Ishikawa (cell line): Measurements from ENCODE around the gene GNB3.
A peak's percentile ranks its signal among the peaks of the same experiment; 100 is the strongest.

Experiments used
- CEBPB ChIP-seq: IDR thresholded peaks from 2 replicates; pipeline ENCODE4 v1.6.1; 2012
- CREB1 ChIP-seq: IDR thresholded peaks from 2 replicates; pipeline ENCODE4 v1.6.1; 2012; ENCODE audit warnings: low read depth
- EP300 ChIP-seq: IDR thresholded peaks from 2 replicates; pipeline ENCODE4 v1.6.1; 2012; ENCODE audit warnings: borderline replicate concordance
- FOXM1 ChIP-seq: IDR thresholded peaks from 2 replicates; pipeline ENCODE4 v1.6.1; 2012; ENCODE audit warnings: low read depth, borderline replicate concordance
- NFIC ChIP-seq: IDR thresholded peaks from 2 replicates; pipeline ENCODE4 v1.6.1; 2012
- RAD21 ChIP-seq: IDR thresholded peaks from 2 replicates; pipeline ENCODE4 v1.6.1; 2012; ENCODE audit warnings: low read depth
- TAF1 ChIP-seq: IDR thresholded peaks from 2 replicates; pipeline ENCODE4 v1.6.1; 2012; ENCODE audit warnings: low read depth, mild to moderate bottlenecking
- TEAD4 ChIP-seq: IDR thresholded peaks from 2 replicates; pipeline ENCODE4 v1.6.1; 2012
- YY1 ChIP-seq: IDR thresholded peaks from 2 replicates; pipeline ENCODE4 v1.6.1; 2012; ENCODE audit warnings: low read depth
- TF ChIP-seq, protein P1 (sequence below): IDR thresholded peaks from 2 replicates; pipeline ENCODE4 v1.6.1; 2012
- TF ChIP-seq, protein P2 (sequence below): IDR thresholded peaks from 2 replicates; pipeline ENCODE4 v1.6.1; 2012; ENCODE audit warnings: low read depth, mild to moderate bottlenecking
- TF ChIP-seq, protein P3 (sequence below): IDR thresholded peaks from 2 replicates; pipeline ENCODE4 v1.6.1; 2012

DNA sequence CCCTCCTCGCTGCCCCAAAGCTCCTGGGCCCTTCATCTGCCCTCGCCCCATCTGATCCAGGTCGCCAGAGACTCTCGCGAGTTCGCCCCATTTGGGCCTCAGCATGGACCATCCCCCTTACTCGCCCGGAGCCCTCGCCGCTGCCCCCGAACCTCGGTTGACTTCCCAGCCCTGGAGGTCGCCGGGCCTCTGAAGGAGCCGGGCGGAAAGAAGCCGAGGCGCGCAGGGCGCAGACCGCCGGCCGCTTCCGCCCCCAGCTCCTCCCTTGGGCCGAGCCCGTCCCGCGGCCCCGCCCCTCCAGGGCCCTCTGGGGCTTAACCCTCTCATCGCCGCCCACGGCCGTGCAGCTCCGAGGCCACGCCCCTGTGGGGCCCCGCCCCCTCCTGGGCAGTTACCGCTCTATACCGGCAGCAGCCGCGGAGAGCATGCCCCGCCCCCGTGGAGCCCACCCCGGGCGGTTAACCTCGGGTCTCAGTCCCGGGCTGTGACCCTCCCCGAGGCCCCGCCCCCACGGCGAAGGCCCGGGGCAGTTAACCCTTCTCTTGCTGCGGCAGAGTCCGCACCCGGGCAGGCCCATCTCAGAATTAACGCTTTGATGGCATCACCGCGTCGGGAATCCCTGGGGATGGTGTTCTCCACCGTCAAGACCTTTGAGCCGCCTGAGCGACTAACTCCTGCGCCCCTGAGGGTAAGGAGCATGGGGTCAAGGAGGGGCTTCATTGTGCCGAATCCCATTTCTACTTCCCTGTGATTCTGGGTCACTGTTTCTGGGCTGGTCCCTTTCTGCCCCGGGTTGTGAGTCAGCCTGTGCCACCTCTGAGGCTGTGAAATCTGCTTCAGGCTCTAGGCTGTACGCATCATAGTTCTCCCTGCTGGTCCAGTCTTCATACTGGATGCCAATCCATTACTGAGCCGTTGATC lies 32.6 kb downstream of the GNB3 start, which contains the start of gene SPSB2:
- TF ChIP-seq TAF1: peak; percentile 81
- TF ChIP-seq, protein P1, sequence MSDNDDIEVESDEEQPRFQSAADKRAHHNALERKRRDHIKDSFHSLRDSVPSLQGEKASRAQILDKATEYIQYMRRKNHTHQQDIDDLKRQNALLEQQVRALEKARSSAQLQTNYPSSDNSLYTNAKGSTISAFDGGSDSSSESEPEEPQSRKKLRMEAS: no peak; the same call in 1 of the 2 replicates
- 0 out of 2 replicates have a peak, but pooled peaks have one; percentile 12 for TF ChIP-seq YY1
- TF ChIP-seq EP300: no peak
- TF ChIP-seq CREB1: no peak
- peak; percentile 17; the same call in 1 of the 2 replicates for TF ChIP-seq NFIC
- no peak for TF ChIP-seq FOXM1
- TF ChIP-seq RAD21: no peak
- TF ChIP-seq, protein P2, sequence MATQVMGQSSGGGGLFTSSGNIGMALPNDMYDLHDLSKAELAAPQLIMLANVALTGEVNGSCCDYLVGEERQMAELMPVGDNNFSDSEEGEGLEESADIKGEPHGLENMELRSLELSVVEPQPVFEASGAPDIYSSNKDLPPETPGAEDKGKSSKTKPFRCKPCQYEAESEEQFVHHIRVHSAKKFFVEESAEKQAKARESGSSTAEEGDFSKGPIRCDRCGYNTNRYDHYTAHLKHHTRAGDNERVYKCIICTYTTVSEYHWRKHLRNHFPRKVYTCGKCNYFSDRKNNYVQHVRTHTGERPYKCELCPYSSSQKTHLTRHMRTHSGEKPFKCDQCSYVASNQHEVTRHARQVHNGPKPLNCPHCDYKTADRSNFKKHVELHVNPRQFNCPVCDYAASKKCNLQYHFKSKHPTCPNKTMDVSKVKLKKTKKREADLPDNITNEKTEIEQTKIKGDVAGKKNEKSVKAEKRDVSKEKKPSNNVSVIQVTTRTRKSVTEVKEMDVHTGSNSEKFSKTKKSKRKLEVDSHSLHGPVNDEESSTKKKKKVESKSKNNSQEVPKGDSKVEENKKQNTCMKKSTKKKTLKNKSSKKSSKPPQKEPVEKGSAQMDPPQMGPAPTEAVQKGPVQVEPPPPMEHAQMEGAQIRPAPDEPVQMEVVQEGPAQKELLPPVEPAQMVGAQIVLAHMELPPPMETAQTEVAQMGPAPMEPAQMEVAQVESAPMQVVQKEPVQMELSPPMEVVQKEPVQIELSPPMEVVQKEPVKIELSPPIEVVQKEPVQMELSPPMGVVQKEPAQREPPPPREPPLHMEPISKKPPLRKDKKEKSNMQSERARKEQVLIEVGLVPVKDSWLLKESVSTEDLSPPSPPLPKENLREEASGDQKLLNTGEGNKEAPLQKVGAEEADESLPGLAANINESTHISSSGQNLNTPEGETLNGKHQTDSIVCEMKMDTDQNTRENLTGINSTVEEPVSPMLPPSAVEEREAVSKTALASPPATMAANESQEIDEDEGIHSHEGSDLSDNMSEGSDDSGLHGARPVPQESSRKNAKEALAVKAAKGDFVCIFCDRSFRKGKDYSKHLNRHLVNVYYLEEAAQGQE: no peak
- 0 out of 2 replicates have a peak, but pooled peaks have one; percentile 4 for TF ChIP-seq TEAD4
- no peak for TF ChIP-seq CEBPB
- TF ChIP-seq, protein P3, sequence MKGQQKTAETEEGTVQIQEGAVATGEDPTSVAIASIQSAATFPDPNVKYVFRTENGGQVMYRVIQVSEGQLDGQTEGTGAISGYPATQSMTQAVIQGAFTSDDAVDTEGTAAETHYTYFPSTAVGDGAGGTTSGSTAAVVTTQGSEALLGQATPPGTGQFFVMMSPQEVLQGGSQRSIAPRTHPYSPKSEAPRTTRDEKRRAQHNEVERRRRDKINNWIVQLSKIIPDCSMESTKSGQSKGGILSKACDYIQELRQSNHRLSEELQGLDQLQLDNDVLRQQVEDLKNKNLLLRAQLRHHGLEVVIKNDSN: no peak
